ENCODE measurements around the gene PELI3. TPM values are rescaled to one million over a fixed set of nuclear protein-coding genes. Genes with fewer than 3 reads are reported as not detected.

The PELI3 gene
- total RNA-seq, 1 donor from 2014 or later = 11.6 TPM

DNA sequence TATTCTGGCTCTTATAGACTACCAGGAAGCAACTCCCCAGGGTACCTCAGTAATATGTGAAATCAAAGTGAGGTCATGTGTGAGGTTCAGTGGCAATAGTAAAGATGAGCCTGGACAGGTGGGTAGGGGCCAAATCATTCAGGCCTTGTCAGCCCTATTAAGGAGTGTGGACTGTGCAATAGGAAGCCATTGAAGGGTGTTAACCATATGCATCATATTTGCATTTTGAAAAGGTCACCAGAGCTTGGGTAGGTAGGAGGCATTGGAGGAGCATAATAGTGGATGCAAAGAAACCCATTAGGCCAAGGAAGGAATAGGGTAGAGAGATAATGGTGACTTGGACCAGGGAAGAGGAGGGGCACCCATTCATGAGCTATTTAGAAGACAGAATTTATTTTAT is 19.7 kb upstream of the PELI3 start:
- Histone ChIP-seq H3K27me3 (ENCODE audit: control insufficient read depth, insufficient read depth, low read length) (no peaks in the 10 kb centered on the region), H3K4me3 (ENCODE audit: low read depth, low read length) (no peak overlapping the region), H3K36me3 (ENCODE audit: control insufficient read depth, insufficient read depth, low read length) (no peaks in the 10 kb centered on the region)
- TF ChIP-seq, protein P1, sequence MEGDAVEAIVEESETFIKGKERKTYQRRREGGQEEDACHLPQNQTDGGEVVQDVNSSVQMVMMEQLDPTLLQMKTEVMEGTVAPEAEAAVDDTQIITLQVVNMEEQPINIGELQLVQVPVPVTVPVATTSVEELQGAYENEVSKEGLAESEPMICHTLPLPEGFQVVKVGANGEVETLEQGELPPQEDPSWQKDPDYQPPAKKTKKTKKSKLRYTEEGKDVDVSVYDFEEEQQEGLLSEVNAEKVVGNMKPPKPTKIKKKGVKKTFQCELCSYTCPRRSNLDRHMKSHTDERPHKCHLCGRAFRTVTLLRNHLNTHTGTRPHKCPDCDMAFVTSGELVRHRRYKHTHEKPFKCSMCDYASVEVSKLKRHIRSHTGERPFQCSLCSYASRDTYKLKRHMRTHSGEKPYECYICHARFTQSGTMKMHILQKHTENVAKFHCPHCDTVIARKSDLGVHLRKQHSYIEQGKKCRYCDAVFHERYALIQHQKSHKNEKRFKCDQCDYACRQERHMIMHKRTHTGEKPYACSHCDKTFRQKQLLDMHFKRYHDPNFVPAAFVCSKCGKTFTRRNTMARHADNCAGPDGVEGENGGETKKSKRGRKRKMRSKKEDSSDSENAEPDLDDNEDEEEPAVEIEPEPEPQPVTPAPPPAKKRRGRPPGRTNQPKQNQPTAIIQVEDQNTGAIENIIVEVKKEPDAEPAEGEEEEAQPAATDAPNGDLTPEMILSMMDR (IDR thresholded peaks at IDR 0.05; ENCODE audit: insufficient read depth, low read length, severe bottlenecking) = no peak
- no peak for DNase-seq (ENCODE audit: low read depth)
- no peak for FAIRE-seq

DNA sequence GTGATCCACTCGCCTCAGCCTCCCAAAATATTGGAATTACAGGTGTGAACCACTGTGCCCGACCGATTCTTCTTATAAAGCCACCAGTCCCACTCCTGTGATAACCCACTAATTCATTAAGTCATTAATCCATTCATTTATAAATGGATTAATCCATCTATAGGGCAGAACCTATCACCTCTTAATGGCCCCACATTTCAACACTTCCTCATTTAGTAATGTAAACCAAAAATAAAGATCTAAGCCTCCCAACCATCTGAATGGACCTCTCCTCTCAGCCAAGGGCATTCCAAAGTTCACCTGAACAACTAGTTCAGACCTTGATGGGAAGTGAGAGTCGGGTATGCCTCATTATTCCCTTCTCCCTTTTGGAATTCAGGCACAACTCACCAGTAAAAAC is 18.2 kb upstream of the PELI3 start:
- H3K36me3 ChIP-seq (ENCODE audit: control insufficient read depth, insufficient read depth, low read length) = no peaks in the 10 kb centered on the region
- no peak for FAIRE-seq
- TF ChIP-seq, protein P1 (IDR thresholded peaks at IDR 0.05; ENCODE audit: insufficient read depth, low read length, severe bottlenecking) = no peak
- no peak for DNase-seq (ENCODE audit: low read depth)
- no peak overlapping the region for H3K4me3 ChIP-seq (ENCODE audit: low read depth, low read length)
- H3K27me3 ChIP-seq (ENCODE audit: control insufficient read depth, insufficient read depth, low read length) = no peaks in the 10 kb centered on the region

DNA sequence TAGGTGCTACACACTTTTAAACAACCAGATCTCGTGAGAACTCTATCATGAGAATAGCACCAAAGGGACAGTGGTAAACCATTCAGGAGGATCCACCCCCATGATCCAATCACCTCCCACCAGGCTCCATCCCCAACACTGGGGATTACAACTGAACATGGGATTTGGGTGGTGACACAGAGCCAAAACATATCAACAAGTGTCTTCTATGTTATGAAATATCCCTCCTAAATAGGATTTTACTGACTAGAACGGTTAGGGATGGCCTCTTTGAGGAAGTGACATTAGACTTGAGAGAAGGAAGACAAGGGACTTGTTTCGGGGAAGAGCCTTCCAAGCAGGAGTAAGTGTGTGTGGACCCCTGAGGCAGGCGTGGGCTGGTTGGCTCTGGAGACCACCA is 16.1 kb upstream of the PELI3 start:
- no peak overlapping the region for H3K4me3 ChIP-seq (ENCODE audit: low read depth, low read length)
- TF ChIP-seq, protein P1 (IDR thresholded peaks at IDR 0.05; ENCODE audit: insufficient read depth, low read length, severe bottlenecking) = no peak
- no peak for FAIRE-seq
- H3K27me3 ChIP-seq (ENCODE audit: control insufficient read depth, insufficient read depth, low read length) = no peaks in the 10 kb centered on the region
- no peaks in the 10 kb centered on the region for H3K36me3 ChIP-seq (ENCODE audit: control insufficient read depth, insufficient read depth, low read length)
- DNase-seq (ENCODE audit: low read depth) = no peak

DNA sequence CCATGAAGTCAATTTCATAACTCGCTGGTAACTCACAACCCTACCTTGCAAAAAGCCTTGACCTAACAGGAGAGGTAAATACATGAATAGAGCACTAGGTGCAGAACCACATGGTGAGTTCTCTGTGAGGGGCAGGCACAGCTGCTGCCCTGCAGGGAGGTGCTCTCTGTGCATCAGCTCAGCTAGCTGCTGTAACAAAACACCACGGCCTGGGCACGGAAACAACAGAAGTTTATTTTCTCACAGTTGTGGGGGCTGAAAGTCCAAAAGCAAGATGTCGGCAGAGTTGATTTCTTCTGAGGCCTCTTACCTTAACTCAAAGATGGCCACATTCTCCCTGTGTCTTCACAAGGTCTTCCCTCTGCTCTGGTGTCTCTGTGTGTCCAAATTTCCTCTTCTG is 15.0 kb upstream of the PELI3 start:
- no peak overlapping the region for H3K4me3 ChIP-seq (ENCODE audit: low read depth, low read length)
- DNase-seq (ENCODE audit: low read depth) (no peak), FAIRE-seq (no peak)
- no peaks in the 10 kb centered on the region for H3K36me3 ChIP-seq (ENCODE audit: control insufficient read depth, insufficient read depth, low read length)
- H3K27me3 ChIP-seq (ENCODE audit: control insufficient read depth, insufficient read depth, low read length) = no peaks in the 10 kb centered on the region
- TF ChIP-seq, protein P1 (IDR thresholded peaks at IDR 0.05; ENCODE audit: insufficient read depth, low read length, severe bottlenecking) = no peak

DNA sequence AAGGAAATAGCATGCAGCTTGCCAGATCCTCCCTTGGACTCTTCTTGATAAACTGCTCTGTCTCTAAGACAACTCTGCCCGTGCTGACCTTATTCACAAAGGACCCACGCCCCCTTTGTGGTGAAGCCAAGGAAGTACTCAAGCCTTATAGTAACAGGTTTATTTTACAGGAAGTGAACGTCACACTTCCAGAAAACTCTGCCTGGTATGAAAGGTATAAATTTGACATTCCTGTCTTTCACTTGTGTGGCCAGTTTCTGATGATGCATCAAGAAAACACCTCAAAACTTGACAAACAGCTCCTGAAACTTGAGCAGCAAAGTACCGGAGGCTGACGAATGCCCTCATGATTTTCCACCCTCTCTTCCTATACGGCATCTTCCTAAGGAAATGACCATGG is 12.5 kb upstream of the PELI3 start:
- no peaks in the 10 kb centered on the region for H3K27me3 ChIP-seq (ENCODE audit: control insufficient read depth, insufficient read depth, low read length)
- FAIRE-seq = no peak
- DNase-seq (ENCODE audit: low read depth) = peak; percentile 93

DNA sequence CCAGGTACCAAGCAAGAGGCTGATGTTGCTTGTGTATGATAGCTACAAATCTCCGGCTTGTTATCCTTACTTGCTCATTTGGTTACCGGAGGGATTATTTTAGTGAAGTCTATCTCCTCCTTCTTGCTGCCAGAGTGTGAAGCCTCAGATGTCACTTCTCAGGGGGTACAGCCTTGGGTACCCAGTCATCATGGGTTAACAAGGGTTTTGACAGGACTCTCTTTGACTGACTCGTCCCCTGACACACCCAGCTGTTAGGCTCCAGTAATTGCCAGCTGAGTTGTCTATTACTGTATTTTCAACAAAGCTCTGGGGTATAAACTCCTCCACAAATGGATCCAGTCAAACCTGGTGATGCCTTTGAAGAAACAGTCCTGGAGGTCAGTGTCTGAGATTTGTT is 11.9 kb upstream of the PELI3 start:
- TF ChIP-seq, protein P1 (IDR thresholded peaks at IDR 0.05; ENCODE audit: insufficient read depth, low read length, severe bottlenecking) = no peak
- FAIRE-seq (no peak), DNase-seq (ENCODE audit: low read depth) (no peak)
- Histone ChIP-seq H3K4me3 (ENCODE audit: low read depth, low read length) (no peak overlapping the region), H3K36me3 (ENCODE audit: control insufficient read depth, insufficient read depth, low read length) (no peaks in the 10 kb centered on the region), H3K27me3 (ENCODE audit: control insufficient read depth, insufficient read depth, low read length) (no peaks in the 10 kb centered on the region)

More for the DNA sequence above, 12.5 kb upstream of the PELI3 start:
- H3K36me3 ChIP-seq (ENCODE audit: control insufficient read depth, insufficient read depth, low read length) = no peaks in the 10 kb centered on the region
- TF ChIP-seq, protein P1 (IDR thresholded peaks at IDR 0.05; ENCODE audit: insufficient read depth, low read length, severe bottlenecking) = no peak
- no peak overlapping the region for H3K4me3 ChIP-seq (ENCODE audit: low read depth, low read length)
